ENCODE data around the gene RNF14.
A peak's percentile ranks its signal among the peaks of the same experiment; 100 is the strongest.
"Not testable (repeated sequence)": the region's sequence is repeated elsewhere in the genome, so short reads cannot be mapped to it uniquely, and the experiment has no call there.

Gene RNF14, protein sequence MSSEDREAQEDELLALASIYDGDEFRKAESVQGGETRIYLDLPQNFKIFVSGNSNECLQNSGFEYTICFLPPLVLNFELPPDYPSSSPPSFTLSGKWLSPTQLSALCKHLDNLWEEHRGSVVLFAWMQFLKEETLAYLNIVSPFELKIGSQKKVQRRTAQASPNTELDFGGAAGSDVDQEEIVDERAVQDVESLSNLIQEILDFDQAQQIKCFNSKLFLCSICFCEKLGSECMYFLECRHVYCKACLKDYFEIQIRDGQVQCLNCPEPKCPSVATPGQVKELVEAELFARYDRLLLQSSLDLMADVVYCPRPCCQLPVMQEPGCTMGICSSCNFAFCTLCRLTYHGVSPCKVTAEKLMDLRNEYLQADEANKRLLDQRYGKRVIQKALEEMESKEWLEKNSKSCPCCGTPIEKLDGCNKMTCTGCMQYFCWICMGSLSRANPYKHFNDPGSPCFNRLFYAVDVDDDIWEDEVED

DNA sequence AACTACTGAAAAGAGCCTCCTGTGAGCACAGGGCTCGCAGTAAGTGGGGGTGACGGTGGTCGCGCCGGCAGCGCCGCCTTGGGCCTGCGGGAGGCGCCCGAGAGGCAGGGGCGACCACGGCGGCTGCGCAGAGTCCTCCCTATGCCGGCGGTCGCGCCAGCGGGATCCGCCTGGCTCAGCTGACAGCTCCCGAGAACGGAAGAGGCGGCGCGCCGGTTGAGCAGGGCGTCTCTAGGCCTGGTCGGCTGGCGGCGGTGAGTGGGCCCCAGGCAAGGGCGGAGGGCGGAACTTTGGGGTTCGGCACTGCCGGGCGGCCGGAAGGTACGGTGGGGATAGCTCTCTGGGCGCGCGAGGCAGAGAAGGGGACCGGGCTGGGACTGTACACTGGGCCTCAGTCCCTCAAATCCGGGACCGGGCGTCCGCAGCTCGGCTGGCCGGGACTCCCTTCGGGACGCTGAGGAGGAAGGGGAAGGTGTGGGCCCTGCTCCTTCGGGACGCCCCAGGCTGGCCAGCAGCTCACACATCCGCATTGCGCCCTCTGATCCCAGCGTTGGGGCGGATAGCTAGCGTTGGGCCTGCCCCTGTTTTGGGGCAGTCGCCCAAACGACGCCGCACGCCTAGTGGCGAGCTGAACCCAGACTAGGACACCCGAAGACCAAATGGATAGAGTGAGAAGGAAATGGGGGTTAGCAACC is at the start of gene RNF14:
RNF14 (plus strand) TSS at position 192 of the 695 bp plus-strand sequence. CDS start 4,484 bp downstream, outside the sequence.
- peak; percentile 93 to 94 for DNase-seq

- DNase-seq = no peak
These were observed 49.4 kb upstream of the RNF14 start for GRCh38 chr5:141919218-141920119.

DNA sequence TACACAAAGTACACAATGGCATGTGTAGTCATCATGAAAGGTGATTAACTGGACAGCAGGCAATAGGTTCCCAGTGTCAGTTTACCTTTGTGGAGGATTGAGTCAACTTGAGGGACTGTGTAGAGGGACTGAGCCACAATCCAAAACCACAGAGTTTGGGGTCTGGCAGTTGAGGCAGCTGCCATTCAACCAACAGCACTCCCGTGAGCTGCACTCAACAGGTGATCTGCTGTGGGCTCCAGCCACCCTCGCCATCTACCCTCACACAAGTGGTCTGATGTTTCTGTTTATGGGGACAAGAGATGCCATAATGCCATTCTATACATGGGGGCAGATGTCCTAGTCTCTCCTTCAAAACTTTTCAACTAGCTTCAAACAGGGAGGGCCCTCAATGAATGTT is 48.1 kb upstream of the RNF14 start:
- no peak for DNase-seq

GRCh38 chr5:141922827-141923447 is 46.0 kb upstream of the RNF14 start:
- not testable (repeated sequence) for DNase-seq

- peak; percentile 96 to 97 for DNase-seq
These were observed 45.2 kb upstream of the RNF14 start, which contains the start of gene DELE1 for GRCh38 chr5:141923448-141924313. Gene DELE1 (plus strand): TSS chr5:141923871. CDS start chr5:141923942, 71 bp downstream.

DNA sequence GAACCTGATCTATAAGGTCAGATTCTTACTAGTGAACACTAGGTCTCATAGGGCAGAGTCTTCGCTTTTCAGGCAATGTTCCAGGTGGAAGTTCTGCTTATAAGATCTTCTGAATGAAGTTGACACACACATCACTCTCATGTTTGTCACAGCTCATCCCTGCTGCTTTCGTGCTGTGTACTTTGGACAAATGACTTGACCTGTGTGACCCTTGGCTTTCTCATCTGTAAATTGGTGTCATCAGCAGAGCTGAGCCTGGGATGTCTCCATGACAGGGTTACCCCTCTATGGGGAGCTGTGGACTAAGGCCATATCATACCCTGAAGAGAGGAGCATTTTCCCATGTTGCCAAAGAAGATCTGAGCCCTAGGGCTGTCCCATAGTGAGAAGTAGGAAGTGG is 42.5 kb upstream of the RNF14 start:
- DNase-seq = no peak

DNA sequence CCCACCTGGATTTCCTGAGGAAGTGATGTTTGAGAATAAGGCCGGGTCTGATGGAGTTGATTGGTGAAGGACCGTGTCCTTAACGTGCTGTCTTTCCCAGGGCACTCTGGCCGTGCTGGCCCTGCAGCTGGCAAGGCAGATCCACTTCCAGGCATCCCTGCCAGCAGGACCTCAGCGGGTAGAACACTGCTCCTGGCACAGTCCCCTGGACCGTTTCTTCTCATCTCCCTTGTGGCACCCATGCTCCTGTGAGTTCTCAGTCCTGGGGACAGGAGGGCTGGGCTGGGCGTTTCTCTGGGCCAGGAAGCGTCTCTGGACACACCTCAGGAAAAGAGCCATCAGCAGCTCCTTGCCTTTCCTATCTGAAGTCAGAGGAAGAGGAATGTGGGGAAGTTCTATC is 40.9 kb upstream of the RNF14 start:
- no peak for DNase-seq

DNA sequence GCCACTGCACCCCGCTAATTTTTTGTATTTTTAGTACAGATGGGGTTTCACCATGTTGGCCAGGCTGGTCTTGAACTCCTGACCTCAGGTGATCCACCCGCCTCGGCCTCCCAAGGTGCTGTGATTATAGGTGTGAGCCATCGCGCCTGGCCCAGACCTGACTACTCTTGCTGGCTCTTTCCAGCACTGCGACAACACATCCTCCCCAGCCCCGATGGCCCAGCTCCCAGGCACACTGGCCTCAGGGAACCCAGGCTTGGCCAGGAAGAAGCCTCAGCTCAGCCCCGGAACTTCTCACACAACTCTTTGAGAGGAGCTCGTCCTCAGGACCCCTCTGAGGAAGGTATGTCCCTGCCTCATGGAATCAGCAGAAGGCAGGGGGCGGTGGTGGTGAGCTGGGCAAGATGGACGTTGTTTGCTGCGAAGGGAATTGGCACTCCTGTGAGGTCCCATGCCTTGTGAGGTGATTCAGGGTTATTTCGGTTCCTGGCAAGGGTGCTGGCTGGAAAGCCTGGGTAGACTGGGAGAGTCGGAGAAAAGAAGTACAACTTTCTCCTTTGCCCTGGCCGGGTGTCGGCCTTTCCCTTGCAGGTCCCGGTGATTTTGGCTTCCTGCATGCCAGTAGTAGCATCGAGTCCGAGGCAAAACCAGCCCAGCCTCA is 39.4 kb upstream of the RNF14 start:
- DNase-seq = no peak

DNA sequence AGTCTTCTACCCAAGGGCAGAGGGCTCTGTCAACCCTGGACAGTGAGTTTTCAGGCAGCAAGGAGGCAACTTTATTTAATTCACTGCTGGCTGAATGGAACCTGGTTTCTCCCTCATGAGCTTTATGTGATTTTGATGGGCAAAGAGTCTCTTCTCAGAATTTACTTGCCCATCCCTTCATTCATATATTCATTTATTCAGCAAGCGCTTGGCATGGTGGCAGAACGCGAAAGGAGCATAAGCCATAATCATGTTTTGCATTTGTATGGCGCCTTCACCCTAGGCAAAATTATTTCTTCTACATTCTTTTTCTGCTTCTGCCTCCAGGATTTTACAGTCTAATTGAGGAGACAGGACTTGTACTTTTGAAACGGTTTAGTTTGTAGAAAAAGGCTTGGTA is 37.2 kb upstream of the RNF14 start:
- DNase-seq = no peak

- no peak for DNase-seq
These were observed 35.8 kb upstream of the RNF14 start for GRCh38 chr5:141933151-141933550.

GRCh38 chr5:141934099-141934844 is 34.6 kb upstream of the RNF14 start:
- DNase-seq = no peak

GRCh38 chr5:141935538-141935937 is 33.4 kb upstream of the RNF14 start:
- DNase-seq = no peak

DNA sequence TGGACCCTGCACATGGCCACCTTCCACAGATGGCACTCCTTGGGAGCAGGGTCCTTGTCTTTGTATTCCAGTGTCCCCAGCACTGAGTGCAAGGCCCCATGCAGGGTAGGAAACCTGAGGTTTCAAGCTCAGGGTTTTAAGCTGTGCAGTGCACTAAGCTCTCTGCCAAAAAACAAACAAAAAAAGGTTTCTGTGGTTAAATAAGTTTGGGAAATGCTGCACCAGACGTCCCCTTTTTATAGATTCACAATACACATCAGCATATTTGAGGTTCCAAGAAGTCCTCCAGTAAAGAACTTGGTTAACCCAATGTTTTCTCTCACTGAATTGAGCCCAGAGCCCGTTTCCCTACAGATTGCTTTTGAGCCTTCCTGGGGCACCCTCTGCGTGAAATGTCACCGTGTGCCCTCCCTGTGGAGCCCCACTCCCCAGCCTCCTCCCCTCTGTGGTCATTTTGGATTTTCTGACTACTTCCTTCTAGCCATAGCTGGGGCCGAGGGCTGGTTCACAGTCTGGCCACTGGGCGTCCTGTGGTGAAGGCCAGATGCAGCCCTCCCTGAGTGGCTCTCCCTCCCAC is 28.1 kb upstream of the RNF14 start:
- DNase-seq = no peak

- DNase-seq = no peak
These were observed 27.6 kb upstream of the RNF14 start for GRCh38 chr5:141941307-141941706.

GRCh38 chr5:141941779-141942178 is 27.1 kb upstream of the RNF14 start:
- no peak for DNase-seq

GRCh38 chr5:141942185-141942857 is 26.6 kb upstream of the RNF14 start:
- no peak for DNase-seq

DNA sequence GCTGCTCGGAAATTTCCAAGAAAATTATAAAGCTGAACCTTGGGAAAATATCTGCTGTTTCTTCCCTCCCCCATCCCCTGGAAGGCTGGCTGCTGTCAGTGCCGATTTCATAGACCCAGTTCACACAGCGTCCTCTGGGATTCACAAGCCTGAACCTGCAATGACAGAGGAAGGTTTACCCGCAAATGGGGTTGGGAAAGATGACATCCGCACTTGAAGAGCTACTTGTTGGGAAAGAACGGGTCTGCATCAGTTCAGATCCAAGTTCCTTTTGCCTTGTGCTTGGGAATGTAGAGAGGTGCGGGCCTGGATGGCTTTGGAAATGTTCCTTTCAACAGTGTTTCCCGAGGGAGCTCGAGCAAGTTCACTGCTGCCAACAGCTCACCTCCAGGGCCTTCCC is 24.8 kb upstream of the RNF14 start:
- no peak for DNase-seq

DNA sequence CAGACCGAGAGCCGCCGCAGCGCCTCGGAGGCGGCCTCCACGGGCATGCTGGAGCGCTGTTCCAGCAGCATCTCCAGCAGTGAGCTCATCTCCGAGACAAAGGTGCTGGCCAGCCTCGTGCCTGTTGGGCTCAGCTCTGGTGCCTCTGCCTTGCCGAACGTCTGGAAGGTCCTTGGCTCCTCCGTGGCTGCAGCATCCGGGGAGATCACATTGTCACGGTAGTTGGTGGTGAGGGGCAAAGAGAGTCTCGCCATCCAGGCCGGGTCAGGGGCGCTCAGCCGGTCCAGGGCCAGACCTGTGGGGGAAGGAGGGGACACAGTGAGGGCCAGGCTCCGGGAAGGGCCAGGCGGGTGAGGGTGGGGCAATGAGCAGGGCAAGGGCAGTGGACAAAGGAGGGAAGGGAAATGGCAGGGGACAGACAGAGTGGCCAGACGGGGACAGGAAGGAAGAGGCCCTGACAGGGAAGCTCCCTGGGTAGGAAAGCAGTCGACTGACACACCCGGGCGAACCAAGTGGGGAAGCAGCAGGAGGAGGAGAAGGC is 23.3 kb upstream of the RNF14 start:
- no peak for DNase-seq

DNA sequence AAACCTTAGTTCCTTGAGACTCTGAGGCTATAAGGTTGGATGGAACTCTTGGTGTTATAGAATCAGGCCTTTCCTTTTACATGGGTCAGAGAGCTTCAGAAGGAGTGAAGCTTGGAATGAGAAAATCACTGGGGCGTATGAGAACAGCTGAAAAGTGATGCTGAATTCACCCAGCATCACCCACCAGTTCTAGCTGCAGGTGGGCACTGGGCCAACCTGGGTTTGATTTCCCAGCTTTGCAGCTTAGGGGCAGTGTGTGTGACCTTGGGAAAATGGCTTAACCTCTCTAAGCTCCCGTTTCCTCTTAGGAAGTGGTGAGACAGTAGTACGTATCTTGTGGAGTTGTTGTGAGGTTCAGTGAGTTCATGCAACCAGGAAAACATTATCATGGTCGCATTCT is 21.6 kb upstream of the RNF14 start:
- DNase-seq = no peak
